Central memory CD8-positive, alpha-beta T cell (primary cell): ENCODE measurements around the gene MYO10.

Source experiments
- ATAC-seq: fragments of 150-1000 bp; cut with Tn5 transposase; replicated peaks from 2 replicates; pipeline ENCODE4 v1.10.0; 2022; ENCODE audit warnings: mild to moderate bottlenecking, moderate FRiP score, moderate number of reproducible peaks; ENCODE audit not compliant: poor library complexity, severe bottlenecking; ENCODE audit errors: extremely low read depth
- DNase-seq, 2 donors: peaks; one replicate each; pipeline ENCODE4 v3.0.0; 2021; ENCODE audit warnings: low spot score in 2 of 2
- H3K27ac Mint-ChIP-seq: one replicate; pipeline ENCODE4 v1.8.0; 2022; ENCODE audit warnings: low read depth, mild to moderate bottlenecking, moderate library complexity, mixed read lengths
- H3K27me3 Mint-ChIP-seq: one replicate; pipeline ENCODE4 v1.8.0; 2022; ENCODE audit warnings: mixed read lengths
- H3K36me3 Mint-ChIP-seq: one replicate; pipeline ENCODE4 v1.8.0; 2022; ENCODE audit warnings: mild to moderate bottlenecking, moderate library complexity, mixed read lengths; ENCODE audit not compliant: insufficient read depth
- H3K4me1 Mint-ChIP-seq: one replicate; pipeline ENCODE4 v1.8.0; 2022; ENCODE audit warnings: mixed read lengths
- H3K4me3 Mint-ChIP-seq: one replicate; pipeline ENCODE4 v1.8.0; 2022; ENCODE audit warnings: mild to moderate bottlenecking, moderate library complexity, mixed read lengths
- H3K9me3 Mint-ChIP-seq: one replicate; pipeline ENCODE4 v1.8.0; 2022; ENCODE audit warnings: mixed read lengths

The MYO10 gene

DNA sequence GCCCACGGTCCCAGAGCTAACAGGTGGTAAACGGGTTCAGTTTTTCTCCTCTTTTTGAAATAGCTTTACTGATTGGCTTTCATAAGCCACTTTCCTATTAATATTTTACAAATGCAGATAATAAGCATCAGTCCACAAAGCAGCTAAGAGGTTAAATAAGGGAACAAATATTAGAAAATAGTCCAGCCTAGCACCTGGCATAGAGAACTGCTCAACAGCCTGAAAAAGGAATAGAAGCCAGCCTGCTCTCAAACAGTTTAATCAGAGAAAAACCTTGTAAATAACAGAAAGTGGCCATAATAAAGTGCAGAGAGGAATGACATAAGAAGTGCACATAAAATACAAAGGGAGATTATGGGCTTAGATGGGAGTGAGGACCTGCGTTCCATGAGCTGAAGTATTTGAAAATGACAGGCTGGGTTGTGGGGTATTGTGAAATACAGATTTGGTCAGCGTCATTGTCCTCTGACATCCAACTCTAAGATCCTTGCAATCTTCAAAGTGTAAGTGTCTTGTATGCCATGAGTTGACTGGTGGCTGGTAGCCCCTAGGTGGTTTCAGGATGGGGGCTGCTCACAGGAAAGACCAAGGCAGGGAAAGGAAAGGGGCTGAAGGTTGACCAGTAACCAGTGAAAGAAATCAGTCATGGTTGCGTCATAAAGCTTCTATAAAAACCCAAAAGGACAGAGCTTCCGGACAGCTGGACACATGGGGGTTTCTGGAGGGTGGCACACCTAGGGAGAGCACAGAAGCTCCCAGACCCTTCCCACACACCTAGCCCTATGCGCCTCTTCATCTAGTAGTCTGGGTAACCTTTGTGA is 32.4 kb downstream of the MYO10 start:
- no peaks in the 10 kb centered on the region for H3K27me3 Mint-ChIP-seq
- no peak overlapping the region for H3K27ac Mint-ChIP-seq
- H3K4me3 Mint-ChIP-seq, result no peak overlapping the region
- no peaks in the 10 kb centered on the region for H3K36me3 Mint-ChIP-seq
- no peak for DNase-seq
- H3K9me3 Mint-ChIP-seq, result peaks cover 8% of the 10 kb centered on the region
- no peak for ATAC-seq
- no peaks in the 10 kb centered on the region for H3K4me1 Mint-ChIP-seq

DNA sequence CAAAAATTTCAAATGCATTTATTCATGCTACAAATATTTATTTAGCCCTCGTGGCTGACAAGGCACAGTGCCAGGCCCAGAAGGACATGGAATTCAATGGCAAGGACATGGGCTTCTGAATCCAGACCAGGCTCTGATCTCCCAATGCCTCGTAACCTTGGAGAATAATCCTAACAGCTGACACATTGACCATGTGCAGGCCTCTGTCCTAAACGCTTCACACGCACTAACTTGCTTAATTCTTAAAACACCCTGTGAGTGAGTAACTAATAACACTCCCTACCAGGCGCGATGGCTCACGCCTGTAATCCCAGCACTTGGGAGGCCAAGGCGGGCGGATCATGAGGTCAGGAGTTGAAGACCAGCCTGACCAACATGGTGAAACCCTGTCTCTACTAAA is 33.2 kb downstream of the MYO10 start:
- Mint-ChIP-seq H3K27ac (no peak overlapping the region), H3K27me3 (no peaks in the 10 kb centered on the region), H3K4me3 (no peak overlapping the region), H3K36me3 (no peaks in the 10 kb centered on the region), H3K9me3 (peaks cover 6% of the 10 kb centered on the region), H3K4me1 (no peaks in the 10 kb centered on the region)
- no peak for ATAC-seq
- DNase-seq, result no peak

DNA sequence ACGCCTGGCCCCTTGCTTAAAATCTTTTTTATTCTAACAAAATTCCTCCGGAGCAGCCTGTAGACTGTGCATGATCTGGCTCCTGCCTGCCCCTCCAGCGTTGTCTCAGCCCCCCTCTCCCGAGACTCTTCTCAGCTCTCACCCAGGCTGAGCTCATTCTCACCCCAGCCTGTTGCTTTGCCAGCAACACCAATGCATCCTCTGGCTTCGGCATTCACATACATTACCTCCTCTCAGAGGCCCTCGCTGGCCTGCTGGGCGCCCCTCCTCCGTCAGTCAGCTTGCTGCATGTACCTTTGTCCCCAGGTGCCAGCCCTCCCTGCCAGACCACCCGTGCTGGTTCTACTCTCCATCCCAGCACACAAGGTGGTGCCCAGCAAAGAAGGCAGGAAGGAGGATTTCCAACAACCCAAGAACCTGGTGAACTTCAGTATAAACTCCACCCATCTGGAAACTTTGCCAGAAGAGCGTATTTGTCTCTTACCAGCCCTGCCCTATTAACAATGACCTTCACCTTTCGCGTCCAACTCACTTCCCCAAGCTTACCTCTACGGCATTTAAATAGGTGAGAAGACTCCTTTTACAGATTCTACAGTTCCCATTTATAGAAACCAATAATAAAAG is 35.0 kb downstream of the MYO10 start:
- H3K36me3 Mint-ChIP-seq, result no peaks in the 10 kb centered on the region
- no peaks in the 10 kb centered on the region for H3K4me1 Mint-ChIP-seq
- no peaks in the 10 kb centered on the region for H3K27me3 Mint-ChIP-seq
- DNase-seq (no peak), ATAC-seq (no peak)
- H3K9me3 Mint-ChIP-seq, result peaks cover 6% of the 10 kb centered on the region
- H3K27ac Mint-ChIP-seq, result no peak overlapping the region
- no peak overlapping the region for H3K4me3 Mint-ChIP-seq

DNA sequence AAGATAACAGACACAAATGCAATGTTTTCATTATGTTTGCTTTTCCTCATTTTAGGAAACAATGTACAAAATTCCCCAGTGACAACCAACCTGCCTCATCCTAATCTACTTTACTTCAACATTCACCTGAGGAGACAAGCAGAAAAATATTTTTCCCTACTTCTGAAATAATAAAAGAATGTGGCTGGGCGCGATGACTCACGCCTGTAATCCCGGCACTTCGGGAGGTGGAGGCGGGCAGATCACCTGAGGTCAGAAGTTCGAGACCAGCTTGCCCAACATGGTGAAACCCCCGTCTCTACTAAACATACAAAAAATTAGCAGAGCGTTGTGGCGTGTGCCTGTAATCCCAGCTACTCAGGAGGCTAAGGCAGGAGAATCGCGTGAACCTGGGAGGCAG is 36.9 kb downstream of the MYO10 start:
- ATAC-seq (no peak), DNase-seq (no peak)
- Mint-ChIP-seq H3K4me1 (no peaks in the 10 kb centered on the region), H3K27ac (no peak overlapping the region), H3K9me3 (peaks cover 6% of the 10 kb centered on the region), H3K36me3 (no peaks in the 10 kb centered on the region), H3K4me3 (no peak overlapping the region), H3K27me3 (no peaks in the 10 kb centered on the region)

DNA sequence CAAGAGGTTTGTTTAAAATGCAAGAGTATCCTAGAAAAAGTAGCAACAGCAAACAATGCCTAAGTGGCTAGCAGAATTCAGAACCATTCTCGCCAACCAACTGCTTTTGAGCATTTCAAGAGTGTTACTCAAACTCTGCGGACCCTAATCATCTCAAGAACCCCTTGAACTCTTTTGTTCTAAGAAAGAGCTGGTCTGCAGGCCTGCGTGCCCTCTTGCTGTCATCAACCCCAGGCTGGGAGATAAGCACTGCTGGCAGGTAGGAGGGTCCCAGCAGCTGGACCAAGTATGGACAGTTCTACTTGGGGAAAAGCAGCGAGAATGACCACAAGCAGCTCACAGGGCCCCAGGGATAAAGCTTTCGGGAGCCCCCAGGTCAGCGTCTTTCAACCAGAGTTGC is 38.3 kb downstream of the MYO10 start:
- DNase-seq (no peak), ATAC-seq (no peak)
- H3K27ac Mint-ChIP-seq, result no peak overlapping the region
- H3K4me3 Mint-ChIP-seq, result no peak overlapping the region
- no peaks in the 10 kb centered on the region for H3K4me1 Mint-ChIP-seq
- peaks cover 6% of the 10 kb centered on the region for H3K9me3 Mint-ChIP-seq
- H3K36me3 Mint-ChIP-seq, result no peaks in the 10 kb centered on the region
- H3K27me3 Mint-ChIP-seq, result no peaks in the 10 kb centered on the region

DNA sequence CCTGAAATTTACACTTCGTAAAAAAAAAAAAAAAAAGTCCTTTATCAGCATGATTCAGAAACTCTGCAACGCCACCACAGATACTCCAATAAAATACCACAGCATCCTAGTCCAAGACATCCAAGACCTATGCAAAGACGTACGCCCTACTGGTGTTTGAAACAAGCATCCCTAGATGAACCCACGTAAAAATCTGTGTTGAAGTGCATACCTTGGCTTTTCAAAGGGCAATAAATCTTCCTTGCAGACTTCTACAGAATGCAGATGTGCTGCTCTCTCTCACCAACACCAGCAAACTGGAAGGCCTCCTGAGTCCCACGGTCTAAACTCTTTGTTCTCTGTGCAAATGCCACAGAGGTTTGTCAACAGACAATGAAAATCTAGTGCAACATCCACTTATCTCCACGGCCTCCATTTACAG is 38.8 kb downstream of the MYO10 start:
- DNase-seq, result no peak

DNA sequence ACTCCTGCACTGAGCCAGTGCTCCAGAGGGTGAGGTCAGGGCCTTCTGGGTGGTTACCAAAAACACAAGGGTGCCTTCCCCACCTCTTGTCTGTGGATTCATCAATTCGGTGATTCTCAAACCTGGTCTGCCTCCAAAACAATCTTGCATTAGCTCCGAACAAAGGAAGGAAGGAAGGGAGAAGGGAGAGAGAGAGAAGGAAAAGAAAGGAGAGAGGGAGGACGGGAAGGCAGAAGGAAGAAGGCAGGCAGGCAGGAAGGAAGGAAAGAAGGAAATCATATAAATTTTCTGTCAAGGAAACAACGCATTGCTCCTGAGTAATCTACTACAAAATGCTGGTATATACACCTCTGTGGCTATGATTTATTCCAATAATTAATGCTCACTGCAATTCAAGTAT is 39.3 kb downstream of the MYO10 start:
- H3K4me1 Mint-ChIP-seq, result no peaks in the 10 kb centered on the region
- peaks cover 6% of the 10 kb centered on the region for H3K9me3 Mint-ChIP-seq
- no peak overlapping the region for H3K4me3 Mint-ChIP-seq
- H3K27ac Mint-ChIP-seq, result no peak overlapping the region
- no peaks in the 10 kb centered on the region for H3K36me3 Mint-ChIP-seq
- no peaks in the 10 kb centered on the region for H3K27me3 Mint-ChIP-seq
- DNase-seq (no peak), ATAC-seq (no peak)

More for the DNA sequence above, 38.8 kb downstream of the MYO10 start:
- no peak overlapping the region for H3K4me3 Mint-ChIP-seq
- peaks cover 6% of the 10 kb centered on the region for H3K9me3 Mint-ChIP-seq
- H3K36me3 Mint-ChIP-seq, result no peaks in the 10 kb centered on the region
- no peak overlapping the region for H3K27ac Mint-ChIP-seq
- no peak for ATAC-seq
- H3K4me1 Mint-ChIP-seq, result no peaks in the 10 kb centered on the region
- H3K27me3 Mint-ChIP-seq, result no peaks in the 10 kb centered on the region

DNA sequence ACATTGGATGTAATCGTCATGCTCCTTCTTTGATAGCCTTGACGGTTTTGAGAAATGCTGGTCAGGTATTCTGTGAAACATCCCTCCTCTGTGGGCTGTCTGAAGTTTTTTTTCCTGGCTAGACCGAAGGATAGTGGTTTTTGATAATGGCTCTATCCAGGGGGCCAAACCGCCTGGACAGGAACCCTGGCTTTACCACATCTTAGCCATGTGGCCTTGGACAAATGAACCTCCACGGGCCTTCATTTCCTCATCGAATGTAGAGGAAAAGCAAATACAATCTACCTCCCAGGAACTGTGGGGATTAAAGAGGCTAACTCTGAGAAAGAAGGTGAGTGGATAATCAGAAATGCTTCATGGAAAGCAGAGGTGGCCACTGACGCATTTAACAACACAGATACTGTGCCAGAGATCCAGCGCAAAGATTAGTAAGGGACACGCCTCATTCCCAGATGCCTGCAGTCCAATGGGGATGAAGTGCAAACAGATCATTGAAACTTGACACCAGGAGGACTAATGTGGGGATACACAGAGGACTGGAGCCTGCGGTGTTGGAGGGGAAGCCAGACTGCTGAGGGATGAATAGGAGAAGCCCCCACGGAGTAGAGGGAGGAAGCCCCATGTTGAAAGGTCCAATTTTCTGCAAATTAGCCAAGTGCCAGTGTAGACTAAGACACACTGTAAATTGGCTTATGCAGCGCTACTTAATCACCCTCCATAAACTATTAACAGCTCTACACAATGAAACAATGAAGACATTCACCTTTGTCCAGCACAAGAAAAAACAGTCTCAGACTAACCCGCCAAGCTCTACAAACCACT is 41.6 kb downstream of the MYO10 start:
- H3K27me3 Mint-ChIP-seq, result no peaks in the 10 kb centered on the region
- no peaks in the 10 kb centered on the region for H3K36me3 Mint-ChIP-seq
- ATAC-seq (no peak), DNase-seq (no peak)
- no peaks in the 10 kb centered on the region for H3K4me1 Mint-ChIP-seq
- H3K27ac Mint-ChIP-seq, result no peak overlapping the region
- no peak overlapping the region for H3K4me3 Mint-ChIP-seq
- H3K9me3 Mint-ChIP-seq, result peaks cover 4% of the 10 kb centered on the region

DNA sequence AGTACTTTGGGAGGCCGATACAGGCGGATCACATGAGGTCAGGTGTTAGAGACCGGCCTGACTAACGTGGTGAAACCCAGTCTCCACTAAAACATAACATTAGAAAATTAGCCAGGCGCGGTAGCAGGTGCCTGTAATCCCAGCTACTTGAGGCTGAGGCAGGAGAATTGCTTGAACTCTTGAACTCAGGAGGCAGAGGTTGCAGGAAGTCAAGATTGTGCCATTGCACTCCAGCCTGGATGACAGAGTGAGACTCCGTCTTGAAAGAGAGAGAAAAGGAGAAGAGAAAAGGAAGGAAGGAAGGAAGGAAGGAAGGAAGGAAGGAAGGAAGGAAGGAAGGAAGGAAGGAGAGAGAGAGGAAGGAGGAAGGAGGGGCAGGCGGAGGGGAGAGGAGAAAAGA is 45.1 kb downstream of the MYO10 start:
- ATAC-seq (no peak), DNase-seq (no peak)
- Mint-ChIP-seq H3K4me3 (no peak overlapping the region), H3K36me3 (no peaks in the 10 kb centered on the region), H3K27ac (no peak overlapping the region), H3K4me1 (no peaks in the 10 kb centered on the region), H3K9me3 (peaks cover 4% of the 10 kb centered on the region), H3K27me3 (no peaks in the 10 kb centered on the region)

DNA sequence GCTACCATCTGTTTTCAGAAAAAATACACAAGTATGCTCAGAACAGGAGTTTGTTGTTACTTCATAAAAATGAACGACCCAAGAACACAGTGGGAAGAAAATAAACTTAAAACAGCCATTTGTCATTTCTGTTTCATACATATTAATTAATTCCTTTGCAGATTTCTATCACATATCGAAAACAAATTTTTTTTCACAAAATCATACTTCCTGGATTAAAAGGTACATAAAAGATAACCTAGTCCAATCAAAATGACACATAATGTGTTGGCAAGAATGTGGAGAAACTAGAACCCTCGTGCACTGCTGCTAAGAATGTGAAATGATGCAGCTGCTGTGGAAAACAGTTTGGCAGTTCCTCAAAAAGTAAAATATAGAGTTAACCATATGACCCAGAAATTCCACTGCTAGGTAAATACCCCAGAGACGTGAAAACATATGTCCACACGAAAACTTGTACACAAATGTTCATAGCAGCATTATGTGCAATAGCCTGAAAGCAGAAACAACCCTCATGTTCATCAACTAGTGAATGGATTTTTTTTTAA is 46.0 kb downstream of the MYO10 start:
- ATAC-seq, result no peak
- Mint-ChIP-seq H3K9me3 (peaks cover 4% of the 10 kb centered on the region), H3K4me3 (no peak overlapping the region), H3K27ac (no peak overlapping the region), H3K27me3 (no peaks in the 10 kb centered on the region), H3K4me1 (no peaks in the 10 kb centered on the region), H3K36me3 (no peaks in the 10 kb centered on the region)
- DNase-seq, result no peak

DNA sequence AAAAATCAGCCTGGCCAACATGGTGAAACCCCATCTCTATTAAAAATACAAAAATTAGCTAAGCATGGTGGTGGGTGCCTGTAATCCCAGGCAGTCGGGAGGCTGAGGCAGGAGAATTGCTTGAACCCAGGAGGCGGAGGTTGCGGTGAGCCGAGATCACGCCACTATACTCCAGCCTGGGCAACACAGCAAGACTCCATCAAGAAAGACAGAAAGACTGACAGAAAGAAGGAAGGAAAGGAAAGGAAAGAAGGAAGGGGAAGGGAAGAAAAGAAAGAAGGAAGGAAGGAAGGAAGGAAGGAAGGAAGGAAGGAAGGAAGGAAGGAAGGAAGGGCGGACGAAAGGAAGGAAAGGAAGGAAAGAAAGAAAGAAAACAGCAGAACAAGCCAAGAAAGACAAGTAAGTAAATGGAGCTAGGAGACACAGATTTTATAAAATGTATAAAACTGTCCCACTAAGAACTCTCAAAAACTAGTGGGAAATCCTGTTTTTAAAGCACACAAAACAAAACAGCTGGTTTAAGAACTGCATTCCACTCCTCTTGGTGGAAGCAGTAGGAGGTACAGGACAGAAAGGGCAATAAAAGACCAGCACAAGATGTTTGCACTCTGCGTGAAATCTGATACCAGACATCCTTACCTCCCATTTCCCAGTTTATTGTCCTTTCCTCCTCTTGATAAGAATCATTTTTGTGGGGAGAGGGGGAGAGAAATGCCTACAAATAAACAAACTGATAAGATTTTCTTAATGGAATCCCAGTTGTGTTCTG is 46.7 kb downstream of the MYO10 start:
- DNase-seq, result no peak
- peaks cover 4% of the 10 kb centered on the region for H3K9me3 Mint-ChIP-seq
- no peaks in the 10 kb centered on the region for H3K36me3 Mint-ChIP-seq
- no peak overlapping the region for H3K27ac Mint-ChIP-seq
- no peak overlapping the region for H3K4me3 Mint-ChIP-seq
- no peaks in the 10 kb centered on the region for H3K27me3 Mint-ChIP-seq
- no peaks in the 10 kb centered on the region for H3K4me1 Mint-ChIP-seq
- ATAC-seq, result no peak

DNA sequence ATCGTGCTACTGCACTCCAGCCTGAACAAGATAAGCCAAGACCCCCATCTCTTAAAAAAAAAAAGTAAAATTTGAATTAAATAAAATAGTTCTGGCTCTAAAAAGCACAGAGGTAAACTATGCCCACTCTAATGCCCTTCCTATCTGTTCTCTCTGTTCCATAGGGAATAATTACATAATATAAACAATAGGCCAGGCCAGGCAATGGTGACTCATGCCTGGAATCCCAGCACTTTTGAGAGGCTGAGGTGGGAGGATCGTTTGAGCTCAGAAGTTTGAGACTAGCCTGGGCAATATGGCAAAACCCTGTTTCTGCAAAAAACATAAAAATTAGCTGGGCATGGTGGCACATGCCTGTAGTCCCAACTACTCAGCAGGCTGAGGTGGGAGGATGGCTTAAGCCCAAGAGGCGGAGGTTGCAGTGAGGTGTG is 47.4 kb downstream of the MYO10 start:
- no peak for DNase-seq
- H3K27ac Mint-ChIP-seq, result no peak overlapping the region
- H3K4me3 Mint-ChIP-seq, result no peak overlapping the region
- H3K4me1 Mint-ChIP-seq, result no peaks in the 10 kb centered on the region
- H3K27me3 Mint-ChIP-seq, result no peaks in the 10 kb centered on the region
- H3K9me3 Mint-ChIP-seq, result peaks cover 4% of the 10 kb centered on the region
- ATAC-seq, result no peak
- no peaks in the 10 kb centered on the region for H3K36me3 Mint-ChIP-seq
